Mucosa of rectum (tissue), 2 donors: ENCODE data around the gene GGT5.
"Not testable (repeated sequence)": the region's sequence is repeated elsewhere in the genome, so short reads cannot be mapped to it uniquely, and the experiment has no call there.

Experiments used
- H3K27ac ChIP-seq, 2 donors: one replicate each; pipeline ENCODE4 v1.7.0; 2013; ENCODE audit warnings: inconsistent platforms in 2 of 2, low read depth in 2 of 2, low read length in 2 of 2
- H3K27me3 ChIP-seq, 2 donors: one replicate each; pipeline ENCODE4 v1.7.0; 2013; ENCODE audit warnings: low read length in 2 of 2; ENCODE audit not compliant: control insufficient read depth in 2 of 2, insufficient read depth in 2 of 2
- H3K36me3 ChIP-seq, 2 donors: one replicate each; pipeline ENCODE4 v1.7.0; 2013; ENCODE audit warnings: low read length in 2 of 2; ENCODE audit not compliant: control insufficient read depth in 2 of 2, insufficient read depth in 2 of 2
- H3K4me1 ChIP-seq, 2 donors: one replicate each; pipeline ENCODE4 v1.7.0; 2013; ENCODE audit warnings: low read length in 2 of 2, mild to moderate bottlenecking in 1 of 2; ENCODE audit not compliant: control insufficient read depth in 2 of 2, insufficient read depth in 2 of 2
- H3K4me3 ChIP-seq, 2 donors: one replicate each; pipeline ENCODE4 v1.7.0; 2013; ENCODE audit warnings: low read length in 2 of 2
- H3K9ac ChIP-seq, 2 donors: one replicate each; pipeline ENCODE4 v1.7.0; 2013; ENCODE audit warnings: low read length in 2 of 2, low read depth in 1 of 2, mild to moderate bottlenecking in 1 of 2
- H3K9me3 ChIP-seq, 2 donors: one replicate each; pipeline ENCODE4 v1.7.0; 2013; ENCODE audit warnings: low read length in 2 of 2; ENCODE audit not compliant: control insufficient read depth in 2 of 2
- donor health status: healthy.
- donor health status: Normal muscosa, but diverticular disease.

Gene GGT5, protein sequence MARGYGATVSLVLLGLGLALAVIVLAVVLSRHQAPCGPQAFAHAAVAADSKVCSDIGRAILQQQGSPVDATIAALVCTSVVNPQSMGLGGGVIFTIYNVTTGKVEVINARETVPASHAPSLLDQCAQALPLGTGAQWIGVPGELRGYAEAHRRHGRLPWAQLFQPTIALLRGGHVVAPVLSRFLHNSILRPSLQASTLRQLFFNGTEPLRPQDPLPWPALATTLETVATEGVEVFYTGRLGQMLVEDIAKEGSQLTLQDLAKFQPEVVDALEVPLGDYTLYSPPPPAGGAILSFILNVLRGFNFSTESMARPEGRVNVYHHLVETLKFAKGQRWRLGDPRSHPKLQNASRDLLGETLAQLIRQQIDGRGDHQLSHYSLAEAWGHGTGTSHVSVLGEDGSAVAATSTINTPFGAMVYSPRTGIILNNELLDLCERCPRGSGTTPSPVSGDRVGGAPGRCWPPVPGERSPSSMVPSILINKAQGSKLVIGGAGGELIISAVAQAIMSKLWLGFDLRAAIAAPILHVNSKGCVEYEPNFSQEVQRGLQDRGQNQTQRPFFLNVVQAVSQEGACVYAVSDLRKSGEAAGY

DNA sequence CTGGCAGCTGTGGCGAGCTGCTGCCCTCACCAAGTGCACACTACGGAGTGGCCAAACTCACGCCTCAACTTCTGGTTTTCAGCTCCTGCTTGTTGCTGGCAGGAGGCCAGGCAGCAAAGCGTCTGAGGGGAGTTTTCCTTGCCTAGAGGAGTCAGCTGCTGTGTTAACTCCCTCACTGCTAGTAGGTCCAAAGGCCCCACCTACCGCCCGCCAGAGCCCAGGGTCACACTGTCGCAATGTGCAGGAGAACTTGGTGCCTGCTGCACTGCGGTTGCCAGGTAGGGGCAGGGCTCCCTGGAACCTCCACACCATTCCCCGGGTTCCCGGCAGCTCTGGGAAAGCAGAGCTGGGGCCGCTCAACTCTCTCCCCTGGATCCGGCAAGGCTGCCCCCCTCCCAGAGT lies at the start of gene GGT5:
TSS of gene GGT5 (minus strand) at position 53 of the 402 bp plus-strand sequence. CDS start 357 bp downstream, outside the sequence.
- H3K27ac ChIP-seq = peak within 1 kb of the TSS; percentile 67
- H3K9ac ChIP-seq, H3K9me3 ChIP-seq, H3K27me3 ChIP-seq, H3K36me3 ChIP-seq: not testable (repeated sequence)
- H3K4me3 ChIP-seq = peak within 1 kb of the TSS; percentile 33 to 35
- peaks cover 11 to 12% of the 10 kb centered on the region in 2 donors for H3K4me1 ChIP-seq

DNA sequence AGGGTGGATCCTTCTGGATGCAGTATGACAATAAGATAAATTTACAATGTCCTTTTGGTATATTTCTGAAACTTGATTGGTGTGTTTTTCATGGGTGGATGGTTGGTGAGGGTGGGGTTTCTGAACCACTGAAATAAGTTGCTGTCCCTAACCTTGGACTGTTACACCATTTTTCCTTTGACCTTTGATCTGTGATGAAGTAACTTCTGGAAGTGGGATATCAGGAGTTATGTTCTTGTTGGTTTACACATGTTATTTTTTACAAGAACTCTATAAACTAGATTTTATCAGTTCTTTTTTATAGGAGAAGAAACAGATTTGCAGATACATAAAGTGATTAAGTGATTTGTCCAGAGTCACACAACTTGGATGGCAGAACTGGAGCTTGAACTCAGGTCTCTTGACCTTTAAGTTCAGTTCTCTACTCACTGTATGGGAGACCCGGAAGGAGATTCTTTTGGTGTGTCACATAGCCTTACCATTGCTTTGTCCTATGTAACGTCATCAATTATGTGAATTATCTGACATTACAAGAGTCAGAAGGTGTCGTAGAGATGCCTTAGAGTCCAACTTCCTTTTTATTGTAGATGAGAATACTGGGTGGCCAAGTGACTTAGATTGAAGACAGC lies 47.4 kb upstream of the GGT5 start:
- not testable (repeated sequence) for H3K27me3 ChIP-seq, H3K9me3 ChIP-seq, H3K4me3 ChIP-seq, H3K36me3 ChIP-seq, H3K9ac ChIP-seq
- Histone ChIP-seq H3K27ac (peak overlapping the region in 1 of 2 donors; percentile 36), H3K4me1 (peaks cover 13 to 18% of the 10 kb centered on the region in 2 donors)

DNA sequence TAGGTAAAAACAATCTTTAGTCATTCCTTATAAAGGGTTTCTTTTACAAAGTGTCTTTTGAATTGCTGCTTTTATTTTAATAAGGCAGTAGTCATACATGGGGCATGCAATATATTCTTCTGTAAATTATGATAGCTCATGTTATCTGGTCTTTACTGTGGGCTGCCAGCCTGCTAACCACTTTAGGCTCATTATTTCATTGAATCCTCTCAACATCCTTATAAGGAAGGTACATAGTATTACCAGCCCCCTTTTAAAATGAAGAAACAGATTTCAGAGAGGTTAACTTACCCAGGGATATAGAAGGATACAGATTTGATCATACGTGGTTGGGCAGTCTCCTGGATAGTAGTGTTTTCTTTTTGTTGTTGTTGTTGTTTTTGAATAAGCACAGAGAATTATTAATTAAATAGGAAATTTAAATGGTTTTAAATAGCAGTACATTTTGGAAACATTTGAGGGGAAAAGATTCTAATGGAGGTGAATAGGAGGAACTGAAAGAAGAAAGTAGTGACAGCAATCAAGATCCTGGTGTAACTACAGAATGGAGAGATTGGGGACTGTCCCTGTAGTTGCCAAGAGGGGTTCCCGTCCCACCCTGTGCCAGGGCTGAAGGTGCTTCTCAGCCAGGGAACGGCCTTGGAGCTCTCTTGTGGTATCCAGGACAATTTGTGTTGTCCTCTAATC lies 46.8 kb upstream of the GGT5 start:
- H3K27me3 ChIP-seq = no peaks in the 10 kb centered on the region
- H3K4me1 ChIP-seq = peaks cover 13 to 19% of the 10 kb centered on the region in 2 donors
- H3K9me3 ChIP-seq = no peaks in the 10 kb centered on the region
- no peak overlapping the region for H3K9ac ChIP-seq
- peak overlapping the region in 1 of 2 donors; percentile 36 for H3K27ac ChIP-seq
- H3K4me3 ChIP-seq = no peak overlapping the region
- H3K36me3 ChIP-seq = peaks cover 0 to 4% of the 10 kb centered on the region in 2 donors

DNA sequence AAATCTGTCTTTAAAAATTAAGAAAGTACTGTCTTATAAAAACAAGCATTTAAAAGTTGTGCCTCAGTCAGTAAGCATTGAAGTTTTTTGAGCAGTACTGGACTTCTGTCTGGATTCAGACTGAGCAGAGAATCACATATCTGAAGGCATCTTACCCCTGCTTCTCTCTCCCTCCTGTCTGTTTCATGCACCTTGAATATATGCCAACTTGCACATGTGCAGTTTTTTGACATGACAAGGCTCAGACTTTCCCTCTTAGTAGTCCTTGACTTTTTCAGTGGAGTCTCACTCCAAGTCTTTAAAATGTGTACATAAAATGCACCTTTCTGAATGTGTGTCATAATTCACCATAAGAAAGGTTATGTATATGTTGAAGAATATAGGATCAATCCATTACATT lies 45.6 kb upstream of the GGT5 start:
- Histone ChIP-seq H3K36me3 (peaks cover 0 to 4% of the 10 kb centered on the region in 2 donors), H3K9me3 (no peaks in the 10 kb centered on the region), H3K4me3 (no peak overlapping the region), H3K27ac (no peak overlapping the region), H3K9ac (no peak overlapping the region), H3K27me3 (no peaks in the 10 kb centered on the region), H3K4me1 (peaks cover 13 to 30% of the 10 kb centered on the region in 2 donors)

DNA sequence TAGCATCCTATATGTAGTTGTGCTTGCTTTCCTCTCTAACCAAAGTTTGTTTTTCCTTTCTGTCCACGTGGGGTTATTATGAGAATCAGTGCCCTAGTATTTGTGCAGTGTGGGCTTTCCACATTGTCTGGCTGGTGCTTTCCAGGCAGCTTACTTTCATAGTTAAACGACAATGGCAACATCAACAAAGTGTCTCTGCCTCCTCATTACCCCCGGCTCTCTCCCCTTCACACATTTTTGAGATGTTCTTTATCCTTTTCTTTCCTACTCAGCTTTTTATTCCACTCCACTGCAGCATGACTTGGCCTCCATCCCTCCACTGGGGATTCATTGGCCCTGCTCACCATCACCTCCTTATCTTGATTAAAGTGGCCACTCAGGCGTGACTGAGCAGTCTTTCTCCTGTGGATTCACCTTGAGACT lies 44.9 kb upstream of the GGT5 start:
- Histone ChIP-seq H3K9me3 (no peaks in the 10 kb centered on the region), H3K27ac (peak overlapping the region; percentile 56 to 58), H3K4me3 (no peak overlapping the region), H3K9ac (peak overlapping the region in 1 of 2 donors; percentile 21), H3K4me1 (peaks cover 18 to 37% of the 10 kb centered on the region in 2 donors), H3K36me3 (peaks cover 0 to 4% of the 10 kb centered on the region in 2 donors), H3K27me3 (no peaks in the 10 kb centered on the region)

DNA sequence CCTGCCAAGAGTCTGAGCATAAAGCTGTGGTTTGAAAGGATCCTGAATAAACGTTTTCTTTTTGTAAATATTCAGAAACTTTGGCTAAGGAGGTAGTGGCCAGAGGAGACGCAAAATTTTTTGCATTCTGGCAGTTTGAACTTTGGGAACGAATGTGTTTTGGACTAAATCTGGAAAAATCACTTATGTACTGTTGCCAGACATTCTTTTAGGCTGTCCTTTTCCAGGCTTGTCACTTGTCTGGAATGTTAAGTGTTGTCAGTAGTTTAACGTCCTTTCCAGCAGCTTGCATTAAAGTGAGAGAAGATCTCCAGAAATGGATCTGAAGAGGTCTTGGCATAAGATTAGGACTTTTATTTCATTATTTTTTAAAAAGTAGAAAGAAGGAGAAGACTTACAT lies 44.2 kb upstream of the GGT5 start:
- Histone ChIP-seq H3K4me3 (no peak overlapping the region), H3K4me1 (peaks cover 18 to 37% of the 10 kb centered on the region in 2 donors), H3K9ac (no peak overlapping the region), H3K36me3 (peaks cover 0 to 4% of the 10 kb centered on the region in 2 donors), H3K9me3 (no peaks in the 10 kb centered on the region), H3K27ac (peak overlapping the region; percentile 56 to 58), H3K27me3 (no peaks in the 10 kb centered on the region)

DNA sequence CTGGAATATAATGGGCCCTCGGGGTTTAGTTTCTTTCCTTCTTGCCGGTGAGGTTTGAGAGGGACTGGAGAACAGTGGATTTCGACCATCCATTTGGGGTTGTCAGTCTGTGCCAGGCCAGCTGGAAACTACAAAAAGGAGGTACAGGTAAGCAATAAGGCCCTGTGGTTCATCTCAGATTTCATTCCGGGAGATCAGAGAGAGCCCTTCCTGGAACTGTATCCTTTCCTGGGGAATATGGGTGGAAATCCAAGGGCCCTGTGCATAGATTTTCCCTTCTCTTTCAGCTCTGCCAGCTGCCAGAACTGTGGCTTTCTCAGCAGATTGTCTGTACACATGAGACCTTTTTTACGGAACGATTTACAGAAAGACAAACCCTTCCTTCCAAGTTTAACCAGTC lies 42.9 kb upstream of the GGT5 start:
- H3K4me1 ChIP-seq = peaks cover 18 to 37% of the 10 kb centered on the region in 2 donors
- not testable (repeated sequence) for H3K27ac ChIP-seq

DNA sequence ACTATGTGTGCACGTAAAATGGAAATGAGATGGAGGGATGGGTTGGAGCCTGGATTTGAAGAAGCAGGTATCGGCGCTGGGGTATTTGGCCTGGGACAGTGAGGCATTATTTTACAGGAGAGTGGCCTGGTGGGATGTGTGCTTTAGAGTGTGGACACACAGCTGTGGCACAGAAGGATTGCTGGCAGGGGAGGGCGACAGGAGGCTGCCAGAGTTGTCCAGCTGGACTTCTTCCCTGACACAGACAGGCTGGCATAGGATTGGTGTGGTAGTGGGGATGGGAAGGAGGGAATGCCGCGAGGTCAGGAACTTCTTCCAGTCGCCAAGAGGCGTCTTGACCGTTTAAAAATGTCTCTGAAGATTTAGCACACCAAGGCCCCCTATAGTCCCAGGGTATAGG lies 42.3 kb upstream of the GGT5 start:
- H3K27ac ChIP-seq, H3K9ac ChIP-seq, H3K9me3 ChIP-seq, H3K27me3 ChIP-seq, H3K36me3 ChIP-seq, H3K4me3 ChIP-seq: not testable (repeated sequence)
- H3K4me1 ChIP-seq = peaks cover 18 to 37% of the 10 kb centered on the region in 2 donors

More for the DNA sequence above, 42.9 kb upstream of the GGT5 start:
- not testable (repeated sequence) for H3K36me3 ChIP-seq, H3K9ac ChIP-seq, H3K27me3 ChIP-seq, H3K4me3 ChIP-seq, H3K9me3 ChIP-seq

DNA sequence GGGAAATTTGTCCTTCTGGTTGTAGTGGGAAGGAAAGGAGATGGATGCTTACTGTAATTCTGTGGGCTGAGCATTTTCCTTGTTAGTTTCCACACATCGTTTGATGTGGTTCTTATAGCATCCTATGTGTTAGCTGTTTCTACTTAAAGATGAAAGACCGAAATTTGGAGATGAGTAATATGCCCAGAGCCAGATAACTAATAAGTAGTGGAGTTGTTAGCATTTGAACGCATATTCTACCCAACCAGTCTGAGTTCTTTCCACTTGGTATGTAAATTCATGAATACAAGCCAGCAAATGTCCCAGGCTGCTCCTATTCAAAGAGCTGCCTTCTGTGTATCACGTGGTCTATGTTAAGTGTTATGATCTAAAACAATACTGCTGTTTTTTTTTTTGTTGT lies 40.4 kb upstream of the GGT5 start:
- Histone ChIP-seq H3K9ac (no peak overlapping the region), H3K27me3 (no peaks in the 10 kb centered on the region), H3K36me3 (peaks cover 0 to 4% of the 10 kb centered on the region in 2 donors), H3K27ac (peak overlapping the region in 1 of 2 donors; percentile 48), H3K4me3 (no peak overlapping the region), H3K9me3 (no peaks in the 10 kb centered on the region), H3K4me1 (peaks cover 13 to 28% of the 10 kb centered on the region in 2 donors)
